Stomach (tissue), 9 donors: ENCODE measurements around the gene TUBE1. TPM values are rescaled to one million over a fixed set of nuclear protein-coding genes. Genes with fewer than 3 reads are reported as not detected.
"Not testable (repeated sequence)": the region's sequence is repeated elsewhere in the genome, so short reads cannot be mapped to it uniquely, and the experiment has no call there.

Source experiments
- DNase-seq, 2 donors: peaks; one replicate each; pipeline versions ENCODE4 v3.0.0 to v3.0.0-alpha.2; 2013 to 2019
- H3K27ac ChIP-seq, 5 donors: fragments of 200-600 bp in 4 of 5; sonication (generic) in 4 of 5; one replicate each; pipeline ENCODE4 v1.5.1; 2013 to 2019; ENCODE audit warnings: mild to moderate bottlenecking in 1 of 5, moderate library complexity in 1 of 5
- H3K27me3 ChIP-seq, 3 donors: fragments of 200-600 bp; sonication (generic); one replicate each; pipeline ENCODE4 v1.5.1; 2017 to 2019; ENCODE audit warnings: mixed run types in 1 of 3
- H3K36me3 ChIP-seq, 4 donors: fragments of 200-600 bp; sonication (generic); 1 replicate in 3 of 4; 2 replicates in 1 of 4; pipeline ENCODE4 v1.5.1; 2016 to 2019
- H3K4me1 ChIP-seq, 4 donors: fragments of 200-600 bp; sonication (generic); one replicate each; pipeline ENCODE4 v1.5.1; 2016 to 2019
- H3K4me3 ChIP-seq, 4 donors: fragments of 200-600 bp; sonication (generic) in 3 of 4; one replicate each; pipeline ENCODE4 v1.5.1; 2016 to 2019; ENCODE audit warnings: mild to moderate bottlenecking in 1 of 4
- H3K9me3 ChIP-seq, 4 donors: fragments of 200-600 bp; sonication (generic); one replicate each; pipeline ENCODE4 v1.5.1; 2016 to 2019
- CTCF ChIP-seq, 7 experiments: fragments of 450-650 bp in 4 of 7; fragments of 200-600 bp in 3 of 7; sonication (generic) in 3 of 7; IDR thresholded peaks; one replicate each; pipeline ENCODE4 v1.5.1; 2016 to 2019; ENCODE audit warnings: antibody characterized with exemption in 7 of 7, control low read depth in 2 of 7, mild to moderate bottlenecking in 1 of 7
- EP300 ChIP-seq: sonication (generic); formaldehyde crosslinking; IDR thresholded peaks from one replicate; pipeline ENCODE4 v1.6.1; 2017; ENCODE audit warnings: antibody characterized with exemption
- POLR2A ChIP-seq, 4 donors: fragments of 450-650 bp; IDR thresholded peaks; one replicate each; pipeline ENCODE4 v1.6.1; 2016; ENCODE audit warnings: antibody characterized with exemption in 4 of 4, control low read depth in 2 of 4, mild to moderate bottlenecking in 1 of 4, moderate library complexity in 1 of 4
- POLR2AphosphoS5 ChIP-seq, 3 donors: sonication (generic); formaldehyde crosslinking; IDR thresholded peaks; one replicate each; pipeline ENCODE4 v1.6.1; 2016; ENCODE audit warnings: antibody characterized with exemption in 3 of 3
- WGBS, 5 donors: extraction: QIAGEN DNeasy Blood & Tissue Kit in 3 of 5; methylation state at CpG; one replicate each; pipeline versions ENCODE4 v1.1.5 to v1.1.7; 2013 to 2018; 5-methylcytosine and 5-hydroxymethylcytosine counted together
- intact Hi-C: fragments of 100-400 bp; cut with DNase I; formaldehyde crosslinking; loops from one replicate; pipeline ENCODE4 v1.15.1; 2023; ENCODE audit warnings: low total_unique reads
- polyA plus RNA-seq, 3 donors: library from polyadenylated mRNA; stranded (reverse); fragments of 200-250 nt; gene quantifications; one replicate each; pipeline ENCODE4 v1.2.3, GENCODE V29; 2013
- total RNA-seq, 5 donors: library from RNA; depleted of rRNA; stranded (reverse); fragments of >200 nt; gene quantifications; one replicate each; pipeline versions ENCODE4 v1.1.0 to v1.2.3, GENCODE V29; 2014 to 2016
- donor health status: healthy with polysubstance abuse.
- donor health status: Bipolar disorder and iron deficiency.
- donor health status: healthy.

TUBE1 gene
- total and polyA plus RNA-seq, 8 donors, result 9.3 to 104 (median 22.1) TPM

DNA sequence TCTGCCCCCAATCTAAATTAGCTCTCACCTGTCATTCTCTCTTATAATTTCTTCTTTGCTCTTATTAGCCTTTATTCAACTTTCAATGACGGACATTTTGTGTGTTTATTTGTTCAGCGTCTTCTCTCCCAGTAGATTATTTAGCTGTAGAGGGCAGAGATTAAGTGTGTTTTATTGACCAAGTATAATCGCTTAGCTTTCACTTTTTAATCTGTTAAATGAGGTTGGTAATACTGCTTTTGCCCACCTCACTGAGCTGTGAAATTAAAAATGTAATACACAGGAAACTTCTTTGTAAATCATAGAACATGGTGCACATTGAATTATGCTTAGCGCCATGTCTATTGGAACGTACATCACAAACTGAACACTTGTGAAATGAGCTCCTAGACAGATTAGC lies 36.9 kb downstream of the TUBE1 start:
- Histone ChIP-seq H3K4me3 (no peak overlapping the region), H3K4me1 (peaks cover 0 to 10% (median 5%) of the 10 kb centered on the region in 4 donors), H3K9me3 (no peaks in the 10 kb centered on the region), H3K27me3 (no peaks in the 10 kb centered on the region), H3K36me3 (no peaks in the 10 kb centered on the region), H3K27ac (no peak overlapping the region)
- WGBS, 5 donors, result 71 to 83% (median 75%) methylated on average over 5 of the region's 5 CpGs
- intact Hi-C loops, result no loop called here
- no peak for TF ChIP-seq CTCF (IDR thresholded peaks at IDR 0.05)
- no peak for TF ChIP-seq POLR2AphosphoS5 (IDR thresholded peaks at IDR 0.05)
- no peak for TF ChIP-seq POLR2A (IDR thresholded peaks at IDR 0.05)
- TF ChIP-seq EP300, result no peak
- no peak for DNase-seq

GRCh38 chr6:112049996-112050395 lies 37.3 kb downstream of the TUBE1 start:
- no peaks in the 10 kb centered on the region for H3K36me3 ChIP-seq
- no peak overlapping the region for H3K27ac ChIP-seq
- no peak overlapping the region for H3K4me3 ChIP-seq
- no peaks in the 10 kb centered on the region for H3K27me3 ChIP-seq
- WGBS, 5 donors, result 85 to 93% (median 90%) methylated on average over 7 of the region's 7 CpGs
- no peak for DNase-seq
- intact Hi-C loops, result no loop called here
- H3K9me3 ChIP-seq, result no peaks in the 10 kb centered on the region
- TF ChIP-seq POLR2A (IDR thresholded peaks at IDR 0.05) (no peak), CTCF (IDR thresholded peaks at IDR 0.05) (no peak), EP300 (no peak), POLR2AphosphoS5 (IDR thresholded peaks at IDR 0.05) (no peak)
- H3K4me1 ChIP-seq, result peaks cover 0 to 10% (median 5%) of the 10 kb centered on the region in 4 donors

DNA sequence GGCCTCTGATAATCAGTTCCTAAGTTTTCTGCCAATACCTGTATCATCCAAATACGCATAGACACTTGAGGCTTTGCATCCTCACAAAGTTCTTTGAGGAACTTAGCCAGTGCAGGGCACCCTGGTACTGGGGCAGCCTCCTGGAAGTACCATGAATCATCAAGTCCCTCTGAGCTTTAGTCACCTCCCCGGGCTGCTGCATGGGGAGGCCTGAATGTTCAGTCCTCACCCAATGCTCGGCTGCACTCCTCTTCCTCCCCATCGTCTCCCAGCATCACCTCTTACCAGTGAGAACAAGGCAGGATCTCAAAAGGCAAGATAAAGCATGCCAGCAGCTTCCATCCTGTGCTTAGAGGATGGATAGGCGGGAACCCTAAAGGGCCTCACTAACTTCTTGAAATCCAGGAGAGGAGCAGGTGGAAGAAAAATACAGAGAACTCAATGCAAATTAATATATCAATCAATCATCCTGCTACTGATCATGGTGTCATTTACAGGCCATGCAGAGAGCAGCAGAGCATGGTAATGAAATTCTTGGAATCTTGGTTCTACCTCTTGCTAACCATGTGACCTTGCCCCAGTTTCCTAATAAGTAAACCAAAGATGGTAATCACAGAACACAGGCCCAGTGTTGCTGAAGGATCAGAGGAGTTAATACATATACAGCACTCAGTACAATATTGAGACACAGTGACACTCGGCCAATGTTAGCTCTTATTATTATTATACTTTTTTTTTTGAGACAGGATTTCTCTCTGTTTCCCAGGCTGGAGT lies 38.1 kb downstream of the TUBE1 start:
- TF ChIP-seq CTCF (IDR thresholded peaks at IDR 0.05), result no peak
- TF ChIP-seq POLR2A (IDR thresholded peaks at IDR 0.05), result no peak
- TF ChIP-seq POLR2AphosphoS5 (IDR thresholded peaks at IDR 0.05), result no peak
- no peak for TF ChIP-seq EP300
- Histone ChIP-seq H3K4me3 (no peak overlapping the region), H3K4me1 (peaks cover 0 to 16% (median 6%) of the 10 kb centered on the region in 4 donors), H3K27ac (no peak overlapping the region), H3K27me3 (no peaks in the 10 kb centered on the region), H3K9me3 (no peaks in the 10 kb centered on the region), H3K36me3 (no peaks in the 10 kb centered on the region)
- WGBS, 5 donors, result 77 to 87% (median 81%) methylated on average over 6 of the region's 6 CpGs
- intact Hi-C loops, result no loop called here
- no peak for DNase-seq

GRCh38 chr6:112047523-112047922 lies 39.8 kb downstream of the TUBE1 start:
- H3K9me3 ChIP-seq, H3K27ac ChIP-seq, H3K27me3 ChIP-seq, intact Hi-C loops, DNase-seq, H3K4me3 ChIP-seq, H3K36me3 ChIP-seq: not testable (repeated sequence)
- 94 to 96% (median 95%) methylated on average over 17 to 25 of the region's 25 CpGs for WGBS, 5 donors
- H3K4me1 ChIP-seq, result peaks cover 0 to 22% (median 11%) of the 10 kb centered on the region in 4 donors

- no peak for DNase-seq
- no peaks in the 10 kb centered on the region for H3K27me3 ChIP-seq
- no peak overlapping the region for H3K4me3 ChIP-seq
- intact Hi-C loops, result no loop called here
- H3K27ac ChIP-seq, result peak overlapping the region in 1 of 5 donors; percentile 57
- TF ChIP-seq POLR2AphosphoS5 (IDR thresholded peaks at IDR 0.05) (peak in 1 of 3 donors; percentile 41), EP300 (no peak)
- no peaks in the 10 kb centered on the region for H3K36me3 ChIP-seq
- H3K9me3 ChIP-seq, result no peaks in the 10 kb centered on the region
- H3K4me1 ChIP-seq, result peaks cover 0 to 24% (median 11%) of the 10 kb centered on the region in 4 donors
- 60 to 79% (median 71%) methylated on average over 3 of the region's 3 CpGs for WGBS, 5 donors
These were observed 42.4 kb downstream of the TUBE1 start for GRCh38 chr6:112044856-112045255.
